Jurkat, Clone E6-1 (cell line): ENCODE data around the gene POLR1G.
"Not testable (repeated sequence)": the region's sequence is repeated elsewhere in the genome, so short reads cannot be mapped to it uniquely, and the experiment has no call there.

Source experiments
- DNase-seq: peaks from one replicate; pipeline ENCODE4 v3.0.0-alpha.2; 2011; ENCODE audit warnings: low read depth, low spot score
- H3K4me3 ChIP-seq: 2 replicates; pipeline ENCODE4 v1.5.1; 2011; ENCODE audit warnings: mild to moderate bottlenecking, low read length, control low read depth, moderate library complexity

Gene POLR1G

GRCh38 chr19:45391871-45392665 is 14.4 kb upstream of the POLR1G start:
- no peak for DNase-seq
- H3K4me3 ChIP-seq = no peak overlapping the region

GRCh38 chr19:45395821-45396617 is 10.4 kb upstream of the POLR1G start:
- no peak overlapping the region for H3K4me3 ChIP-seq
- no peak for DNase-seq

- H3K4me3 ChIP-seq = no peak overlapping the region
- no peak for DNase-seq
Measured at GRCh38 chr19:45400192-45400591, 6.3 kb upstream of the POLR1G start.

- no peak overlapping the region for H3K4me3 ChIP-seq
Measured at GRCh38 chr19:45401815-45402214, 4.6 kb upstream of the POLR1G start.

GRCh38 chr19:45402298-45403061 is 4.0 kb upstream of the POLR1G start:
- no peak for DNase-seq
- no peak overlapping the region for H3K4me3 ChIP-seq

More at GRCh38 chr19:45401815-45402214, 4.6 kb upstream of the POLR1G start:
- DNase-seq = no peak

- DNase-seq = no peak
- no peak overlapping the region for H3K4me3 ChIP-seq
Measured at GRCh38 chr19:45403272-45403671, 3.2 kb upstream of the POLR1G start.

GRCh38 chr19:45403781-45404556 is 2.5 kb upstream of the POLR1G start:
- H3K4me3 ChIP-seq = peak overlapping the region; percentile 98

GRCh38 chr19:45404557-45405434 is 1.6 kb upstream of the POLR1G start, which contains the start of gene PPP1R13L:
PPP1R13L (minus strand) TSS chr19:45405069; CDS start chr19:45398318, 6,751 bp downstream.
- H3K4me3 ChIP-seq = peak within 1 kb of the TSS; percentile 98
- DNase-seq = peak; percentile 37

More at GRCh38 chr19:45403781-45404556, 2.5 kb upstream of the POLR1G start:
- peak; percentile 41 for DNase-seq

GRCh38 chr19:45405435-45406225 is 814 bp upstream of the POLR1G start:
- peak overlapping the region; percentile 98 for H3K4me3 ChIP-seq
- peak; percentile 72 for DNase-seq

GRCh38 chr19:45407091-45407375 is 589 bp downstream of the POLR1G start:
- peak overlapping the region; percentile 98 for H3K4me3 ChIP-seq
- DNase-seq = no peak

- DNase-seq = not testable (repeated sequence)
Measured at GRCh38 chr19:45407585-45407984, 1.1 kb downstream of the POLR1G start.

GRCh38 chr19:45408121-45408520 is 1.7 kb downstream of the POLR1G start:
- H3K4me3 ChIP-seq = no peak overlapping the region
- DNase-seq = no peak

More at GRCh38 chr19:45407585-45407984, 1.1 kb downstream of the POLR1G start:
- peak overlapping the region; percentile 98 for H3K4me3 ChIP-seq

- DNase-seq = no peak
- no peak overlapping the region for H3K4me3 ChIP-seq
Measured at GRCh38 chr19:45408830-45409556, 2.5 kb downstream of the POLR1G start.

GRCh38 chr19:45409557-45409920 is 3.1 kb downstream of the POLR1G start:
- no peak overlapping the region for H3K4me3 ChIP-seq
- no peak for DNase-seq

GRCh38 chr19:45410330-45410729 is 3.9 kb downstream of the POLR1G start:
- not testable (repeated sequence) for H3K4me3 ChIP-seq, DNase-seq

- no peak for DNase-seq
- no peak overlapping the region for H3K4me3 ChIP-seq
Measured at GRCh38 chr19:45413497-45413896, 7.1 kb downstream of the POLR1G start.

- H3K4me3 ChIP-seq = no peak overlapping the region
- DNase-seq = no peak
Measured at GRCh38 chr19:45414468-45414867, 8.0 kb downstream of the POLR1G start.
